Measurements from ENCODE around the gene FASTKD3.
"Not testable (repeated sequence)": the region's sequence is repeated elsewhere in the genome, so short reads cannot be mapped to it uniquely, and the experiment has no call there.

The FASTKD3 gene, protein sequence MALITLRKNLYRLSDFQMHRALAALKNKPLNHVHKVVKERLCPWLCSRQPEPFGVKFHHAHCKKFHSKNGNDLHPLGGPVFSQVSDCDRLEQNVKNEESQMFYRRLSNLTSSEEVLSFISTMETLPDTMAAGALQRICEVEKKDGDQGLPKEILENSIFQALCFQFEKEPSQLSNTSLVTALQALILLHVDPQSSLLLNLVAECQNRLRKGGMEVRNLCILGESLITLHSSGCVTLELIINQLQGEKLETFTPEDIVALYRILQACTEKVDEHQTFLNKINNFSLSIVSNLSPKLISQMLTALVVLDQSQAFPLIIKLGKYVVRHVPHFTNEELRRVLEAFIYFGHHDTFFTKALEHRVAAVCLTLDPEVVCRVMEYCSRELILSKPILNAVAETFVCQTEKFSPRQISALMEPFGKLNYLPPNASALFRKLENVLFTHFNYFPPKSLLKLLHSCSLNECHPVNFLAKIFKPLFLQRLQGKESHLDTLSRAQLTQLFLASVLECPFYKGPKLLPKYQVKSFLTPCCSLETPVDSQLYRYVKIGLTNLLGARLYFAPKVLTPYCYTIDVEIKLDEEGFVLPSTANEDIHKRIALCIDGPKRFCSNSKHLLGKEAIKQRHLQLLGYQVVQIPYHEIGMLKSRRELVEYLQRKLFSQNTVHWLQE
- long read RNA-seq, donor 1: 0 reads
- long read RNA-seq, donor 2, partial matches to known transcripts: 0 of 2 reads
- long read RNA-seq, donor 2, other reads (novel, unspliced or antisense): 0 of 2 reads
- long read RNA-seq, donor 3: 0 reads
- long read RNA-seq, donor 4, partial matches to known transcripts: 0 of 3 reads
- long read RNA-seq, donor 4, other reads (novel, unspliced or antisense): 0 of 3 reads
- long read RNA-seq, donor 5, partial matches to known transcripts: 0 of 3 reads
- long read RNA-seq, donor 5, other reads (novel, unspliced or antisense): 0 of 3 reads
- long read RNA-seq, donor 6, partial matches to known transcripts: 0 of 3 reads
- long read RNA-seq, donor 6, other reads (novel, unspliced or antisense): 0 of 3 reads
- long read RNA-seq, donor 7, partial matches to known transcripts: 0 of 6 reads
- long read RNA-seq, donor 7, other reads (novel, unspliced or antisense): 0 of 6 reads
- long read RNA-seq, donor 8, partial matches to known transcripts: 0 of 3 reads
- long read RNA-seq, donor 8, other reads (novel, unspliced or antisense): 0 of 3 reads

DNA sequence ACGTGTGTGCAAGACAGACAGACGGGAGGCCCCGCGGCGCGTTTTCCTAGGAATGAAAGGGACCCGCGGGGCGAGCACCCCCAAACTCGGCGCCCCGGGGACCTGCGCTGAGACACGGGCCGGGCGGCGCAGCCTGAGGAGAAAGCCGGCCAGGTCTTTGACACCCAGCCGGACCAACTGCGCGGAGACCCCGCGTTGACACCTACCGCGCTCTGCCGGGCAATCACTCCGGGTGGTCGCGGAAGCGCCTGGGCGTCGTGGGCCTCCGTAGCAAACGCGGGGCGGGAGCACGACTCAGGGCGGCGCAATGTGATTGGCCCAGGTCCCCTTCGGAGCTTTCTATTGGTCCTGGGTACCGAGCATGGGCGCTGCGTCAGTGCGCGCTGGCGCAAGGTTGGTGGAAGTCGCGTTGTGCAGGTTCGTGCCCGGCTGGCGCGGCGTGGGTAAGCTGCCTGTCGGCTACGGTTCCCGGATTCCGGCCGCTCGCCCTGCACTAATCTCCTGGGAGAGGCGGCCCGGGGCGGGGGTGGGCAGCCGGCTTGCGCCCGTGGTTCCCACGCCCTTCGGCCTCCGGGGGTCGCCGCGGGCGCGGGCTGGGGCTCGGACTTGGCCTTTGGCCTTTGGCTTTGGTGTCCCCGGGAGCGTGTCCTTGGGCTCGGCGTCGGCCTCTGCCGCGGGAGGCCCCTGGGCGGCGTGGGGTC is at the start of gene FASTKD3, which contains the start of gene MTRR:
TSS of gene FASTKD3 (minus strand) at position 259 of the 701 bp plus-strand sequence. CDS start 948 bp downstream, outside the sequence.
TSS of gene MTRR (plus strand) at position 376 of the 701 bp plus-strand sequence. CDS start 1,647 bp downstream, outside the sequence.
- DNase-seq: peak; percentile 85

- DNase-seq: no peak
Measured at GRCh38 chr5:7917130-7918123, 48.6 kb upstream of the FASTKD3 start.

DNA sequence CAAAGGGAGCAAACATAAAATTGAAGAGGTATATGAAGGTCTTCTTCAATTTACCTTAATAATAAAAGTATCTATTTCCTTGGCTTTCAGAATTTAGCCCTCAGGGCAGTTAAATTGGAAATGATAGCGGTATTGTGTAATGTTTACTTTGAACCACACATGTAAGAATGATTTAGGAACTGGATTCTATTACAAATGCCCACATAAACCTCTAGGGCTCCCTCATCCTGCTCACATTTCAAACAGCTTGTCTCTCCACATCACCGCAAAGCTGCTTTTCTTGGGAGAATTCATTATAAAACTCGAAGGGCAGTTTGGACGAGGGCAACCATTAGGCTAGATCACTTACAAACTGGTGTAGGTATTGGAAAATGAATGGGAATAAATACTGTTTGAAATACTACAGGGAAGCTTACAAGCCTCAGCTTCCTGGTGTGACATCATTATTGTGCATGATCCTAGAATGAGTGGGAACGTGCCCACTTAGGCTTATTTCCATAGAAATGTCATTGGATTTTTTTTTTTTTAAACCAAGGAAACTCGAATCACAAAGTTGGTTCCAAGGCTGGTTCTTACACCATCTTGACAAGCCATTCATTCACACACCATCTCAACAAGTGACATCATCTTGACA is 47.5 kb upstream of the FASTKD3 start:
- no peak for DNase-seq

GRCh38 chr5:7911429-7911771 is 42.6 kb upstream of the FASTKD3 start:
- not testable (repeated sequence) for DNase-seq

- no peak for DNase-seq
Measured at GRCh38 chr5:7910738-7911428, 42.1 kb upstream of the FASTKD3 start.

GRCh38 chr5:7908317-7908716 is 39.5 kb upstream of the FASTKD3 start:
- DNase-seq: no peak

DNA sequence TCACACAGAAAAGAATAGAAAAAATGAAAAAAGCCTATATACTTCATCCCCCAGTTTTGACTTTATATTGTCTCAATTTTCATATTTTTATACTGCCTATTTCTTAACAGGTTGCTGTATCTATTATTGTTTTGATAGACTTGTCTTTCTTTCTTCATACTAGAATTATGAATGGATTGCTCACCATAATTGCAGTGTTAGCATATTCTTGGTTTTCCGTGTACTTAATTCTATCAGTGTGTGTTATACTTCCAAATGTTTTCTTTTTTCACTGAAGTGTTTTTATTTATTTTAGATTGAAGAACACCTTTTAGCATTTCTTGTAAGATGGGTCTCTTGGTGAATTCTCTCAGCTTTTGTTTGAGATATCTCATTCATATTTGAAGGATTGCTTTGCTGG is 38.8 kb upstream of the FASTKD3 start:
- no peak for DNase-seq

- no peak for DNase-seq
Measured at GRCh38 chr5:7904170-7904569, 35.3 kb upstream of the FASTKD3 start.

DNA sequence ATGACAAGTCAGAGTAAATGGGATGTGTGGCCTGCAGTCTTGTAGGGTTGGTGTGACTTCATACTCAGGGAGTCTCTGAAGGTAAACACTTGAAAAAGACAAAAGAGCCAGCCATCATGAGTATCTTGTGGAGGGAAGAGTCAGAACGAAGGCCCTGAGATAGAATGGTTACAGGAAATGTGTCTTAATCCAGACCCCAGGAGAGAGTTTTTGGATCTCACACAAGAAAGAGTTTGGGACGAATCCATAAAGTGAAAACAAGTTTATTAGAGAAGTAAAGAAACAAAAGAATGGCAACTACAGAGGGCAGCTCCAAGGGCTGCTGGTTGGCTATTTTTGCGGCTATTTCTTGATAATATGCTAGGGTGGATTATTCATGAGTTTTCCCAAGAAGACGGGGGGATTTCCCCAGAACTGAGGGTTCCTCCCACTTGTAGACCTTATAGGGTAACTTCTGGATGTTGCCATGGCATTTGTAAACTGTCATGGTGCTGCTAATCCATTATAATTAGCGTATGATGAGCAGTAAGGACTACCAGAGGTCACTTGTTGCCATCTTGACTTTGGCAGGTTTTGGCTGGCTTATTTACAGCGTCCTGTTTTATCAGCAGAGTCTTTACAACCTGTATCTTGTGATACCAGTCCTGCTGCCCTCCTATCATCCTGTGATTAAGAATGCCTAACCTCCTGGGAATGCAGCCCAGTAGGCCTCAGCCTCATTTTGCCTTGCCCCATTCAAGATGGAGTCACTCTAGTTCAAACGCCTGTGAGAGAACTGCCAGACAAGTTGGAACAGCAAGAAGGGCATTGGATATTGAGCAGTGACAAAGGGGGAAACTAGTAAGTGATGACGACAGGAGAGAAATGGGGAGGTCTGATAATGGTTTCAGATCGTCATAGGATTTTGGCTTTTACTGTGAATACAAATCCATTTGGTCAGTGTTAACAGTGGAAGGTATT is 34.1 kb upstream of the FASTKD3 start:
- DNase-seq: no peak

DNA sequence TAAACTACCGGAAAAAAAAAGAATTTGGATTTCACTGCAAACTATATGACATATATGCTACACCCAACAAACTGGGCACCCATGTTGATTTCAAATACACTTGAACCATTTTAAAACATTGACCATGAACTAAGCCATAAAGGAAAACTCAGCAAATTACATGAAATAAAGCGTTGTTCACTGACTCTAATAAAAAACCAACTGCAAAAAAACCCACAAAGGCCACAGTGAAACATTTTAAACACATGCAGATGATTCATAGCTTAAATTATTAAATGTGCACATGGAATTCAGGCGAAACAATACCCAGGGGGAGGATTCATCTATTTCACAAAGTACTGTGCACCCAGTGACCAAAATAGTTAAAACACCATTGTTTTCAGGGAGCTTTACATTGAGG is 33.4 kb upstream of the FASTKD3 start:
- no peak for DNase-seq

- DNase-seq: no peak
Measured at GRCh38 chr5:7897014-7897600, 28.3 kb upstream of the FASTKD3 start.

DNA sequence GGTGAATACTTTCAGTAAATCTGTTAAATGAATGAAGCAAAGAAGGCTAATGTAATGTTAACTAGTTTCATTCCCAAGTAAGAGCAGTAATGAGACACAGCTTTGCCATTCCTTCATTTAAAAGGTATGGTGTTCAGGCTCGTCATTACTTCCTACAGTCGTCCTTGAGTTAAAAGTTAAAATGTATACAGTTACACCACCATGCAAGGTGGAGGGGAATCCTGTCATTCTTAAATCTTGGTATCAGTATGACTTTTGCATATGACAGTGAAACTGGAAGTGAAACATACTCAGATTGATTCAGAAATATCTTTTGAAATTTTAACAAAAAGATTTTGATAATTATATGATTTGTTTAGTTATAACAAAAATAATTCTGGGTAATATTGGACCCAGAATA is 26.0 kb upstream of the FASTKD3 start:
- DNase-seq: no peak

DNA sequence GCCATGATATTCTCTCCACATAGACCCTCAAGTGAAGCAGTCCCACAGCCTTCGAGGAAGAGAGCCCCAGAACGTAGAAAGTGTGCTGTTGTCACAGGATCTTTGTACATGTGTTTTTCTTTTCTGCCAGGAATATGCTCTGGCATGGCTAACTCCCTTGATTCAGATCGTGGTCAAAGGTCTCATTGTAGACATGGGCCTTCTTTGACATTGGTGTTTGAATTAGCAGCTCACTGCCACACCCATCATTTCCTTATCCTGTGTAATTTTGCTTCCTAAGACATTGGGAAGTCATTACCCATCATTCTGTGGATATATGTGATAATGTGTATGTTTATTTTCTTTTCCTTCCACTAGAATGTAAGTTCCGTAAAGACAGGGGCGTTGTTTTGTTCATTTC is 25.6 kb upstream of the FASTKD3 start:
- DNase-seq: no peak

DNA sequence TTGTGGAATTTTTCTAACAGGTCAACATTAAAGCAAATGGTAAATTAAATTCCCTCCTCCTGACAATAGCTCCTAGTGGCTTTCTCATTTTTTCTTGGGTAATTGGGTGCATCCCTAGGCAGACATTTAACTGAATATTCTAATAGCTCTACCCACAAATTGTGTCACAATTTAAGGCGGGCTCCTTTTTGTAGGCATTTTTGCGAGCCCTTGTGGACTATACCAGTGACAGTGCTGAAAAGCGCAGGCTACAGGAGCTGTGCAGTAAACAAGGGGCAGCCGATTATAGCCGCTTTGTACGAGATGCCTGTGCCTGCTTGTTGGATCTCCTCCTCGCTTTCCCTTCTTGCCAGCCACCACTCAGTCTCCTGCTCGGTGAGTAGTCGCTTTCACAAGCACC is 20.1 kb upstream of the FASTKD3 start:
- DNase-seq: no peak

GRCh38 chr5:7886849-7887475 is 18.1 kb upstream of the FASTKD3 start:
- DNase-seq: peak; percentile 14

DNA sequence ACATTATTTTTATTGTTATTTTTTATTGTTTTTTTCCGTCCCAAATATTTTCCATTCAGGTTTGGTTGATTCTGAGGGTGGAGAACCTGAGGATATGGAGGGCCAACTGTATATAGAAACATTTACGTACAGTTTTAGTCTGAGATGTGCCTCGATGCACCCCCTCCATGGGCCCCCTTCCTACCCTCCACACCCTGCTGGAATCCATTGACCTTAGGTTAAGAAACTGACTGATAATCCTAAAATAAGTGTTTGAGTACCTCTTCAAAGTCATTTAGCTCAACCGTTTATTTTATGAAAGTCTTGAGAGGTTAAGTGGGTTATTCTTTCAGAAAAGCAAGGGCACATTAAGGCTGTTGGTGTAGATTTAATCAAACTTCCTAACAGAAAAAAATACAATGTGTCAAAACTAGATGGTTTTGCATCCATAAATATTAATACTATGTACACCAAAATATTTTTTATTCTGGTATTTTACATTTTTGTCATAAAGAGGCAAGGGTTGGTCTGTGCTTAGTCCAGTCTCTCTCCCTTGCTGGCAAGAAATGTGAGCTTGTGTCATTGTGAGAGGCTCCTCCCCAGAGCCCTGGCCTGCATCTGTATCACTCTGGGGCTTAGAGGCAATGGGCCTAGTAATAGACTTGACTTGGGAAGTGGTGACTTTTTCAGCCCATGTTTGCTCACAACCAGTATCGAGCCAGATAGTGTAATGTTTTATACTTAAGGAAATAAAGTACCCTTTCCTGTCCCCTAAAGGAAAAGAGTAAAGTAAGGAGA is 15.8 kb upstream of the FASTKD3 start:
- no peak for DNase-seq

DNA sequence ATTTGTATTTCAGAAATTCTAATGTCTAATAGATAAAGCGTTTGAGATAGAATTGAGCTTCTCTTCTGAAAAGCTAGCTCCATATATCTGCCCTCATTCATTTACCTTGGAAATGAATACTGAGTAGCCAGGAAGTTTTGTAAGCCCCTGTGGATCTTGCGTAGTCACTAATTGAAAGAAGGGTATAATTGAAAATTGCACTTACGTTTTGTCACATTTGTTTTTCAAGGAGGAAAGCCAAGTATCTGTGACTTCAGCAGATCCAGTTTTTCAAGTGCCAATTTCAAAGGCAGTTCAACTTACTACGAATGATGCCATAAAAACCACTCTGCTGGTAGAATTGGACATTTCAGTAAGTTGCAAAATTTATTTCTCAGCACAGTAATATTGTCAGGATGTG is 14.1 kb upstream of the FASTKD3 start:
- no peak for DNase-seq

Measured in right kidney (tissue), 9 donors.